Fibroblast of lung (primary cell): Measurements from ENCODE around the gene RASL11A. TPM values are rescaled to one million over a fixed set of nuclear protein-coding genes. Genes with fewer than 3 reads are reported as not detected.

ENCODE experiments used
- DNase-seq, 2 donors: peaks; one replicate each; pipeline versions ENCODE4 v3.0.0 to v3.0.0-alpha.2; 2010; ENCODE audit warnings: low read depth in 2 of 2
- H2AFZ ChIP-seq: 2 replicates; pipeline ENCODE4 v1.5.1; 2012; ENCODE audit warnings: low read length, control low read depth, inconsistent platforms
- H3K27ac ChIP-seq: 2 replicates; pipeline ENCODE4 v1.5.1; 2011; ENCODE audit warnings: low read length, control low read depth; ENCODE audit not compliant: insufficient read depth
- H3K27me3 ChIP-seq: 2 replicates; pipeline ENCODE4 v1.5.1; 2011; ENCODE audit warnings: mild to moderate bottlenecking, low read length; ENCODE audit not compliant: control insufficient read depth, insufficient read depth
- H3K36me3 ChIP-seq: 2 replicates; pipeline ENCODE4 v1.5.1; 2011; ENCODE audit warnings: low read length; ENCODE audit not compliant: control insufficient read depth, insufficient read depth
- H3K4me1 ChIP-seq: 2 replicates; pipeline ENCODE4 v1.5.1; 2011; ENCODE audit warnings: low read length; ENCODE audit not compliant: control insufficient read depth, insufficient read depth; ENCODE audit errors: extremely low read depth
- H3K4me2 ChIP-seq: 2 replicates; pipeline ENCODE4 v1.5.1; 2011; ENCODE audit warnings: low read length, control low read depth; ENCODE audit not compliant: insufficient read depth; ENCODE audit errors: extremely low read depth
- H3K4me3 ChIP-seq, 4 experiments: fragments of 200-600 bp in 1 of 4; sonication (generic) in 1 of 4; replicated peaks in 1 of 4; 2 replicates each; pipeline ENCODE4 v1.5.1; 2011 to 2016; ENCODE audit warnings: low read length in 4 of 4, low read depth in 3 of 4, mild to moderate bottlenecking in 3 of 4, control low read depth in 2 of 4, inconsistent platforms in 1 of 4, mixed read lengths in 1 of 4; ENCODE audit not compliant: insufficient read depth in 1 of 4; ENCODE audit errors: control extremely low read depth in 1 of 4
- H3K79me2 ChIP-seq: 2 replicates; pipeline ENCODE4 v1.5.1; 2012; ENCODE audit warnings: mild to moderate bottlenecking, low read length, inconsistent platforms; ENCODE audit not compliant: control insufficient read depth, insufficient read depth
- H3K9ac ChIP-seq: 2 replicates; pipeline ENCODE4 v1.5.1; 2011; ENCODE audit warnings: mild to moderate bottlenecking, low read length, control low read depth; ENCODE audit not compliant: insufficient read depth
- H3K9me3 ChIP-seq: 2 replicates; pipeline ENCODE4 v1.5.1; 2012; ENCODE audit warnings: low read depth, low read length; ENCODE audit not compliant: control insufficient read depth, insufficient read depth
- H4K20me1 ChIP-seq: 2 replicates; pipeline ENCODE4 v1.5.1; 2011; ENCODE audit warnings: low read length; ENCODE audit not compliant: control insufficient read depth, insufficient read depth; ENCODE audit errors: extremely low read depth
- EZH2 ChIP-seq: IDR thresholded peaks from 2 replicates; pipeline ENCODE4 v1.5.1; 2012; ENCODE audit warnings: low read length, control low read depth, mild to moderate bottlenecking; ENCODE audit errors: missing control alignments
- polyA plus RNA-seq, 2 donors: library from polyadenylated mRNA; depleted of rRNA in 1 of 2; stranded (reverse) in 1 of 2; unstranded in 1 of 2; fragments of >200 nt; gene quantifications; 2 replicates each; pipeline ENCODE4 v1.2.1, GENCODE V29; 2011 to 2012; ENCODE audit warnings: missing spikeins in 1 of 2
- total RNA-seq: library from RNA; depleted of rRNA; stranded (reverse); fragments of >200 nt; gene quantifications from 2 replicates; pipeline ENCODE4 v1.2.1, GENCODE V29; 2014
- TF ChIP-seq, protein P1 (sequence below), 2 donors: IDR thresholded peaks in 1 of 2; conservative IDR thresholded peaks in 1 of 2; 1 replicate in 1 of 2; 2 replicates in 1 of 2; pipeline ENCODE4 v1.5.1; 2011 to 2012; ENCODE audit warnings: low read length in 2 of 2, control low read depth in 1 of 2, inconsistent platforms in 1 of 2, low read depth in 1 of 2, mild to moderate bottlenecking in 1 of 2

The RASL11A gene
- total and polyA plus RNA-seq, 2 donors (not counting 1 experiment from before 2014, with no cell fraction given), result 10.4 to 73.5 TPM

- Histone ChIP-seq H3K4me3 (no peak overlapping the region), H3K4me2 (no peak overlapping the region), H4K20me1 (no peaks in the 10 kb centered on the region), H3K9me3 (no peaks in the 10 kb centered on the region), H2AFZ (no peak overlapping the region), H3K4me1 (no peaks in the 10 kb centered on the region), H3K27me3 (peaks cover 8% of the 10 kb centered on the region), H3K79me2 (no peaks in the 10 kb centered on the region), H3K9ac (no peak overlapping the region), H3K36me3 (no peaks in the 10 kb centered on the region), H3K27ac (no peak overlapping the region)
- no peak for DNase-seq
- TF ChIP-seq, protein P1, sequence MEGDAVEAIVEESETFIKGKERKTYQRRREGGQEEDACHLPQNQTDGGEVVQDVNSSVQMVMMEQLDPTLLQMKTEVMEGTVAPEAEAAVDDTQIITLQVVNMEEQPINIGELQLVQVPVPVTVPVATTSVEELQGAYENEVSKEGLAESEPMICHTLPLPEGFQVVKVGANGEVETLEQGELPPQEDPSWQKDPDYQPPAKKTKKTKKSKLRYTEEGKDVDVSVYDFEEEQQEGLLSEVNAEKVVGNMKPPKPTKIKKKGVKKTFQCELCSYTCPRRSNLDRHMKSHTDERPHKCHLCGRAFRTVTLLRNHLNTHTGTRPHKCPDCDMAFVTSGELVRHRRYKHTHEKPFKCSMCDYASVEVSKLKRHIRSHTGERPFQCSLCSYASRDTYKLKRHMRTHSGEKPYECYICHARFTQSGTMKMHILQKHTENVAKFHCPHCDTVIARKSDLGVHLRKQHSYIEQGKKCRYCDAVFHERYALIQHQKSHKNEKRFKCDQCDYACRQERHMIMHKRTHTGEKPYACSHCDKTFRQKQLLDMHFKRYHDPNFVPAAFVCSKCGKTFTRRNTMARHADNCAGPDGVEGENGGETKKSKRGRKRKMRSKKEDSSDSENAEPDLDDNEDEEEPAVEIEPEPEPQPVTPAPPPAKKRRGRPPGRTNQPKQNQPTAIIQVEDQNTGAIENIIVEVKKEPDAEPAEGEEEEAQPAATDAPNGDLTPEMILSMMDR (conservative IDR thresholded peaks at IDR 0.05 in 1 of 2, IDR thresholded peaks at IDR 0.05 in 1 of 2; ENCODE audit: low read depth in 1 of 2, low read length in 2 of 2), result peak in 1 of 2 donors; percentile 5
- TF ChIP-seq EZH2, result no peak
These were observed 10.8 kb downstream of the RASL11A start for GRCh38 chr13:27281420-27281819.

- TF ChIP-seq, protein P1 (conservative IDR thresholded peaks at IDR 0.05 in 1 of 2, IDR thresholded peaks at IDR 0.05 in 1 of 2; ENCODE audit: low read depth in 1 of 2, low read length in 2 of 2), result peak; percentile 42 to 61
- TF ChIP-seq EZH2, result no peak
- DNase-seq, result peak in 1 of 2 donors; percentile 66
These were observed 13.4 kb downstream of the RASL11A start for GRCh38 chr13:27283906-27284493.

GRCh38 chr13:27288392-27288791 is 17.8 kb downstream of the RASL11A start:
- Histone ChIP-seq H3K4me1 (no peaks in the 10 kb centered on the region), H3K9me3 (no peaks in the 10 kb centered on the region), H2AFZ (no peak overlapping the region), H3K36me3 (no peaks in the 10 kb centered on the region), H4K20me1 (no peaks in the 10 kb centered on the region), H3K79me2 (no peaks in the 10 kb centered on the region), H3K9ac (no peak overlapping the region), H3K4me2 (no peak overlapping the region), H3K27ac (no peak overlapping the region), H3K27me3 (peaks cover 6% of the 10 kb centered on the region), H3K4me3 (no peak overlapping the region)
- TF ChIP-seq, protein P1 (conservative IDR thresholded peaks at IDR 0.05 in 1 of 2, IDR thresholded peaks at IDR 0.05 in 1 of 2; ENCODE audit: low read depth in 1 of 2, low read length in 2 of 2), result no peak
- TF ChIP-seq EZH2, result no peak
- no peak for DNase-seq

More at GRCh38 chr13:27283906-27284493, 13.4 kb downstream of the RASL11A start:
- Histone ChIP-seq H3K4me2 (no peak overlapping the region), H2AFZ (no peak overlapping the region), H3K36me3 (no peaks in the 10 kb centered on the region), H3K4me3 (no peak overlapping the region), H4K20me1 (no peaks in the 10 kb centered on the region), H3K9ac (no peak overlapping the region), H3K79me2 (no peaks in the 10 kb centered on the region), H3K27me3 (peaks cover 8% of the 10 kb centered on the region), H3K27ac (no peak overlapping the region), H3K9me3 (no peaks in the 10 kb centered on the region), H3K4me1 (no peaks in the 10 kb centered on the region)
